Measurements from ENCODE around the gene DRD4.

Gene DRD4

DNA sequence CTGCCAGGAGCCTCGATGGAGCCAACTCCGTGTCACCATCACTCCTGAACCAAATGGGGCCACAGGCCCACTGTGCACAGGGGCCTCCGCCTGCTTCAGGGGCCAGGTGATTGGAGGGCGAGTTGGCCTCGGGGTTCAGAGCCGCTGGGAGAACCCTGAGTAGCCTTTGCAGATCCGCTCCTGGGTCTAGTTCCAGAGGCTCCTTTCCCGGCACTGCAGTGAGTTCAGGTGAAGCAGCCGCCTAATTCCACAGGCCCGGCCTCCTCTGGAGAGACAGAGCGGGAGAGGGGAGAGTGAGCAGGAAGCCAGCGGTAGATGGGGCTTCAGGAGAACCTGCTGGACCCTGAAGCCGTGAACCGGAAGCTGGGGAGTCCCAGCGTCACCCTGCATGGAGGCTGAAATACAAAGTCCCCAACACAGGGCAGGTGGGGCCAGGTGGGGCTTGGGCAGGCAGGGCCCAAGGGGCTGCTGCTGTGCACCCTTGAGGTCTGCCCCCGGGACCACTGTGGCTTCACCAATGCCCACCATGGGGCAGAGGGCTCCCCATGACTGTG is 22.5 kb downstream of the DRD4 start:
- no peaks in the 10 kb centered on the region for H3K9me3 ChIP-seq (ENCODE audit: control insufficient read depth, low read length)
- H3K36me3 ChIP-seq (ENCODE audit: control insufficient read depth, insufficient read depth, low read length): no peaks in the 10 kb centered on the region
- no peak overlapping the region for H3K9ac ChIP-seq
- H2AFZ ChIP-seq: no peak overlapping the region
- H3K4me3 ChIP-seq (ENCODE audit: low read depth, low read length): no peak overlapping the region
- H3K79me2 ChIP-seq: no peaks in the 10 kb centered on the region
- no peak overlapping the region for H3K27ac ChIP-seq
- no peaks in the 10 kb centered on the region for H3K4me1 ChIP-seq
- no peaks in the 10 kb centered on the region for H3K27me3 ChIP-seq (ENCODE audit: control insufficient read depth, insufficient read depth, low read length)
- no peak for TF ChIP-seq CTCF (IDR thresholded peaks at IDR 0.05)
- H3K4me2 ChIP-seq (ENCODE audit: low read length): no peak overlapping the region

- no peak overlapping the region for H3K4me3 ChIP-seq (ENCODE audit: low read depth, low read length)
- no peaks in the 10 kb centered on the region for H3K9me3 ChIP-seq (ENCODE audit: control insufficient read depth, low read length)
- no peak overlapping the region for H3K4me2 ChIP-seq (ENCODE audit: low read length)
- H3K4me1 ChIP-seq: no peaks in the 10 kb centered on the region
- H2AFZ ChIP-seq: no peak overlapping the region
- H3K27ac ChIP-seq: no peak overlapping the region
- no peaks in the 10 kb centered on the region for H3K36me3 ChIP-seq (ENCODE audit: control insufficient read depth, insufficient read depth, low read length)
- peaks cover 2% of the 10 kb centered on the region for H3K79me2 ChIP-seq
- H3K9ac ChIP-seq: no peak overlapping the region
- H3K27me3 ChIP-seq (ENCODE audit: control insufficient read depth, insufficient read depth, low read length): no peaks in the 10 kb centered on the region
- TF ChIP-seq CTCF (IDR thresholded peaks at IDR 0.05): no peak
These were observed 23.2 kb downstream of the DRD4 start for GRCh38 chr11:660281-660680.

DNA sequence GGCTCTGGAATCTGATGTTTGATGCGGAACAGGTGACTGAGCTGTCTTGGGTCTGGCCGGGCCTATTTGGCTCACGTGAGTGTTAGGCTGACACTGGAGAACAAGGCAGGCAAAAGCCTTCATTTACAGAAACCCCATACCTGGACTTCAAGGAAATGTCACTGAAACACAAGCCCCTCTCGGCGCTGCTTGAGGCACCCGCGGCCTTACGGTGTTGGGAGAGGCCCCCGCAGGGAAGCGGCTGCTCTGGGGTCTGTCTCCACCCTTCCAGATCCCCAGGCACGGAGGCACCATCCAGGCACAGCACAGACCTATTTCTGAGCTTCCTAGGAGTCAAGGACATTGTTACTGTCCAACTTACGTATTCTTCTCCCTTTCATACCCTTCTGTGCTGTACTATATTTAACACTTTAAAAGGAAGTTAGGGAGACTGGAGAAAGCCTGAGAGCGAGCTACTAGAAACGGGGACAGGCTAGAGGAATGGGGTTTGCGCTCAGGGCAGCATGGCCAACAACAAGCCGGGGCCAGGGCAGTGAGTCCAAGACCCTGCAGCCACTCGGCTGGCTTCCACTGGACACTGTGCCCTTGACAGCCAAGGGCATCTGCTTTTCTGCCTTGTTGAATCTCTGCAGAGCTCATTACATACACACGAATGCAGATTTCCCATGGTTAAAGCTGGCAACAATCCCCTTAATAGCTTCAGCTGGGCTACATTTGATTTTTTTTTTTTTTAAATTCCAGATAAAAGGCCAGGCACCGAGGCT is 23.8 kb downstream of the DRD4 start:
- no peaks in the 10 kb centered on the region for H3K36me3 ChIP-seq (ENCODE audit: control insufficient read depth, insufficient read depth, low read length)
- H3K79me2 ChIP-seq: peaks cover 2% of the 10 kb centered on the region
- no peak overlapping the region for H3K9ac ChIP-seq
- H3K27me3 ChIP-seq (ENCODE audit: control insufficient read depth, insufficient read depth, low read length): no peaks in the 10 kb centered on the region
- H3K27ac ChIP-seq: no peak overlapping the region
- H3K4me1 ChIP-seq: peaks cover under 1% of the 10 kb centered on the region
- no peak overlapping the region for H3K4me2 ChIP-seq (ENCODE audit: low read length)
- H3K9me3 ChIP-seq (ENCODE audit: control insufficient read depth, low read length): no peaks in the 10 kb centered on the region
- TF ChIP-seq CTCF (IDR thresholded peaks at IDR 0.05): no peak
- H3K4me3 ChIP-seq (ENCODE audit: low read depth, low read length): no peak overlapping the region
- H2AFZ ChIP-seq: no peak overlapping the region

- no peak overlapping the region for H3K4me3 ChIP-seq (ENCODE audit: low read depth, low read length)
- peaks cover 2% of the 10 kb centered on the region for H3K79me2 ChIP-seq
- H2AFZ ChIP-seq: no peak overlapping the region
- H3K36me3 ChIP-seq (ENCODE audit: control insufficient read depth, insufficient read depth, low read length): no peaks in the 10 kb centered on the region
- H3K4me2 ChIP-seq (ENCODE audit: low read length): no peak overlapping the region
- H3K9me3 ChIP-seq (ENCODE audit: control insufficient read depth, low read length): no peaks in the 10 kb centered on the region
- no peak overlapping the region for H3K27ac ChIP-seq
- peak; percentile 50 for TF ChIP-seq CTCF (IDR thresholded peaks at IDR 0.05)
- no peak overlapping the region for H3K9ac ChIP-seq
- H3K27me3 ChIP-seq (ENCODE audit: control insufficient read depth, insufficient read depth, low read length): no peaks in the 10 kb centered on the region
- H3K4me1 ChIP-seq: peaks cover 4% of the 10 kb centered on the region
These were observed 25.7 kb downstream of the DRD4 start for GRCh38 chr11:662689-663274.

Measured in parathyroid adenoma (tissue), 2 donors.